ENCODE results near the gene SIDT1.

SIDT1 gene

GRCh38 chr3:113677737-113678136 lies 145.4 kb downstream of the SIDT1 start:
- no peak overlapping the region for H3K4me3 ChIP-seq (replicated peaks; ENCODE audit: low read depth, low read length)
- no peak for DNase-seq (ENCODE audit: low read depth)
- no peak for TF ChIP-seq CTCF (IDR thresholded peaks at IDR 0.05; ENCODE audit: low read length, missing control alignments)

DNA sequence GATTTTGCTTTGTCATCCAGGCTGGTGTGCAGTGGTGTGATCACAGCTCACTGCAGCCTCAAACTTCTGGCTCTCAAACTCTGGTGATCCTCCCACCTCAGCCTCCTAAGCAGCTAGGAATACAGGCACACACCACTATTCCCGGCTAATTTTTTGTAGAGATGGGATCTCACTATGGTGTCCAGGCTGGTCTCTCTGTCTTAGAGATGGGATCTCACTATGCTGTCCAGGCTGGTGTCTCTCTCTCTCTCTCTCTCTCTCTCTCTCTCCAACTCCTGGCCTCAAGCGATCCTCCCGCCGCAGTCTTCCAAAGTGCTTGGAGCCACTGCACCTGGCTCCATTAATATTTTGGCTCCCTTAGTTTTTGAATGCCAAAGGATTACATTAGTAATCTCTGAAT lies 146.4 kb downstream of the SIDT1 start:
- no peak overlapping the region for H3K4me3 ChIP-seq (replicated peaks; ENCODE audit: low read depth, low read length)
- DNase-seq (ENCODE audit: low read depth) = no peak
- no peak for TF ChIP-seq CTCF (IDR thresholded peaks at IDR 0.05; ENCODE audit: low read length, missing control alignments)

Measured in fibroblast of pulmonary artery (primary cell).